HepG2 (cell line): ENCODE measurements around the gene CDK13. TPM values are rescaled to one million over a fixed set of nuclear protein-coding genes. Genes with fewer than 3 reads are reported as not detected.

Source experiments
- GFI1 ChIP-seq: sonication (generic); formaldehyde crosslinking; IDR thresholded peaks from 2 replicates; pipeline ENCODE4 v1.5.0; 2020; ENCODE audit warnings: missing genetic modification reagents, mild to moderate bottlenecking, borderline replicate concordance
- JUND ChIP-seq: sonication (generic); formaldehyde crosslinking; IDR thresholded peaks from 2 replicates; pipeline ENCODE4 v1.8.0; 2022; ENCODE audit warnings: mild to moderate bottlenecking, missing genetic modification reagents
- KAT8 ChIP-seq: IDR thresholded peaks from 2 replicates; pipeline ENCODE4 v1.6.1; 2016; ENCODE audit warnings: missing genetic modification reagents, missing compliant biosample characterization
- MATR3 ChIP-seq: sonication (generic); formaldehyde crosslinking; IDR thresholded peaks from 2 replicates; pipeline ENCODE4 v1.4.0; 2020; ENCODE audit warnings: missing genetic modification reagents
- NR2C2 ChIP-seq: sonication (generic); formaldehyde crosslinking; IDR thresholded peaks from 2 replicates; pipeline ENCODE4 v1.4.0; 2020; ENCODE audit warnings: missing genetic modification reagents, mild to moderate bottlenecking, moderate library complexity, borderline replicate concordance
- NR2F1 ChIP-seq, 2 experiments: fragments of 450-650 bp in 1 of 2; formaldehyde crosslinking in 1 of 2; IDR thresholded peaks; 2 replicates each; pipeline versions ENCODE4 v1.5.0 to v1.6.1; 2016 to 2020; ENCODE audit warnings: mild to moderate bottlenecking in 1 of 2, missing compliant biosample characterization in 1 of 2, missing genetic modification reagents in 1 of 2, moderate library complexity in 1 of 2
- RFX1 ChIP-seq: fragments of 450-650 bp; IDR thresholded peaks from 2 replicates; pipeline ENCODE4 v1.6.1; 2017
- SUZ12 ChIP-seq: fragments of 150-350 bp; IDR thresholded peaks from 2 replicates; pipeline ENCODE4 v1.6.1; 2014; ENCODE audit warnings: low read depth, low read length
- THYN1 ChIP-seq: sonication (generic); formaldehyde crosslinking; IDR thresholded peaks from 2 replicates; pipeline ENCODE4 v1.8.1; 2023; ENCODE audit warnings: low read depth, mild to moderate bottlenecking, moderate library complexity, missing genetic modification reagents, borderline replicate concordance
- ZBTB2 ChIP-seq: sonication (generic); formaldehyde crosslinking; IDR thresholded peaks from 2 replicates; pipeline ENCODE4 v1.8.0; 2022; ENCODE audit warnings: low read depth, missing genetic modification reagents
- ZEB1 ChIP-seq: IDR thresholded peaks from 2 replicates; pipeline ENCODE4 v1.6.1; 2012; ENCODE audit warnings: mild to moderate bottlenecking, low read depth, inconsistent platforms; ENCODE audit not compliant: insufficient replicate concordance
- ZNF30 ChIP-seq: sonication (generic); formaldehyde crosslinking; IDR thresholded peaks from 2 replicates; pipeline ENCODE4 v1.5.0; 2020; ENCODE audit warnings: mild to moderate bottlenecking, missing genetic modification reagents
- ZNF318 ChIP-seq: sonication (generic); formaldehyde crosslinking; IDR thresholded peaks from 2 replicates; pipeline ENCODE4 v1.4.0; 2020; ENCODE audit warnings: mild to moderate bottlenecking, missing genetic modification reagents
- ZNF329 ChIP-seq: sonication (generic); formaldehyde crosslinking; IDR thresholded peaks from 2 replicates; pipeline ENCODE4 v1.9.0; 2021; ENCODE audit warnings: low read depth, mild to moderate bottlenecking, missing genetic modification reagents
- ZNF331 ChIP-seq: sonication (generic); formaldehyde crosslinking; IDR thresholded peaks from 2 replicates; pipeline ENCODE4 v1.4.0; 2020; ENCODE audit warnings: missing genetic modification reagents
- ZNF441 ChIP-seq: sonication (generic); formaldehyde crosslinking; IDR thresholded peaks from 2 replicates; pipeline ENCODE4 v1.7.0; 2021; ENCODE audit warnings: missing genetic modification reagents, borderline replicate concordance
- ZNF570 ChIP-seq: sonication (generic); formaldehyde crosslinking; IDR thresholded peaks from 2 replicates; pipeline ENCODE4 v1.4.0; 2020; ENCODE audit warnings: mild to moderate bottlenecking, missing genetic modification reagents, borderline replicate concordance
- ZNF629 ChIP-seq: sonication (generic); formaldehyde crosslinking; conservative IDR thresholded peaks from 2 replicates; pipeline ENCODE4 v1.5.0; 2020; ENCODE audit warnings: missing genetic modification reagents
- ZNF720 ChIP-seq: sonication (generic); formaldehyde crosslinking; IDR thresholded peaks from 2 replicates; pipeline ENCODE4 v1.4.0; 2020; ENCODE audit warnings: missing genetic modification reagents
- ZNF737 ChIP-seq: sonication (generic); formaldehyde crosslinking; IDR thresholded peaks from 2 replicates; pipeline ENCODE4 v1.5.0; 2020; ENCODE audit warnings: missing genetic modification reagents, mild to moderate bottlenecking, borderline replicate concordance
- ZNF740 ChIP-seq: sonication (generic); formaldehyde crosslinking; IDR thresholded peaks from 2 replicates; pipeline ENCODE4 v1.4.0; 2020; ENCODE audit warnings: missing genetic modification reagents
- ZNF749 ChIP-seq: sonication (generic); formaldehyde crosslinking; IDR thresholded peaks from 2 replicates; pipeline ENCODE4 v1.8.0; 2022; ENCODE audit warnings: mild to moderate bottlenecking, missing genetic modification reagents, moderate library complexity, borderline replicate concordance
- polyA plus RNA-seq, 8 experiments: library from polyadenylated mRNA; depleted of rRNA in 3 of 8; stranded (reverse) in 7 of 8; unstranded in 1 of 8; fragments of >200 nt; fragmentation: Illumina TruSeq in 4 of 8; extraction: Trizol in 4 of 8; gene quantifications; 2 replicates each; pipeline versions ENCODE4 v1.2.1 to v1.2.3, GENCODE V29; 2011 to 2016; ENCODE audit warnings: low read depth in 4 of 8, missing spikeins in 1 of 8, mixed read lengths in 1 of 8; ENCODE audit not compliant: insufficient read depth in 1 of 8
- total RNA-seq, 5 experiments: library from RNA; depleted of rRNA; stranded (reverse); fragments of >200 nt; fragmentation: Illumina TruSeq; extraction: Trizol; gene quantifications; 2 replicates each; pipeline ENCODE4 v1.2.3, GENCODE V29; 2016; ENCODE audit warnings: low read depth in 1 of 5

CDK13 gene
- total and polyA plus RNA-seq, 2 of the 13 experiments (the other 11 are each of a cell fraction or from before 2014, with no cell fraction given), result 21.0 to 40.9 TPM

GRCh38 chr7:39949971-39950472 is at the start of gene CDK13 (continued):
- no peak for TF ChIP-seq ZNF318 (CRISPR knock-in tag)
- TF ChIP-seq KAT8 (CRISPR knock-in tag), result peak; percentile 34; the same call in 1 of the 2 replicates
- no peak; the same call in 1 of the 2 replicates for TF ChIP-seq NR2C2 (CRISPR knock-in tag)
- TF ChIP-seq ZNF329 (CRISPR knock-in tag), result no peak
- peak; percentile 76; the same call in 1 of the 2 replicates for TF ChIP-seq ZNF749 (CRISPR knock-in tag)
- no peak for TF ChIP-seq ZNF720
- TF ChIP-seq ZNF570 (CRISPR knock-in tag), result no peak
- TF ChIP-seq ZNF441 (CRISPR knock-in tag), result peak; percentile 73
- TF ChIP-seq ZBTB2 (CRISPR knock-in tag), result peak; percentile 11; the same call in 1 of the 2 replicates
- TF ChIP-seq ZNF331, result 0 out of 2 replicates have a peak, but pooled peaks have one; percentile 29
- no peak; the same call in 1 of the 2 replicates for TF ChIP-seq GFI1 (CRISPR knock-in tag)
- TF ChIP-seq ZNF737 (CRISPR knock-in tag), result no peak
- TF ChIP-seq MATR3 (CRISPR knock-in tag), result no peak
- no peak for TF ChIP-seq NR2F1 (CRISPR knock-in tag; IDR thresholded peaks at IDR 0.05)
- peak; percentile 81 for TF ChIP-seq ZNF740 (CRISPR knock-in tag)
- no peak for TF ChIP-seq ZNF629 (CRISPR knock-in tag)
- 0 out of 2 replicates have a peak, but pooled peaks have one; percentile 24 for TF ChIP-seq THYN1
- TF ChIP-seq ZNF30 (CRISPR knock-in tag), result no peak
- no peak for TF ChIP-seq SUZ12
- TF ChIP-seq JUND (CRISPR knock-in tag), result no peak
- no peak for TF ChIP-seq RFX1
- no peak for TF ChIP-seq ZEB1
